Kidney (tissue), 14 donors: ENCODE data around the gene ERFE. TPM values are rescaled to one million over a fixed set of nuclear protein-coding genes. Genes with fewer than 3 reads are reported as not detected.
A peak's percentile ranks its signal among the peaks of the same experiment; 100 is the strongest.

ENCODE experiments used
- DNase-seq, 5 donors: peaks; one replicate each; pipeline ENCODE4 v3.0.0-alpha.2; 2013 to 2020
- FAIRE-seq: peaks from 2 replicates; lab custom pipeline; 2012; peaks lifted over from hg19 to GRCh38; lab: Jason Lieb, UNC
- H3K27ac ChIP-seq, 2 donors: one replicate each; pipeline ENCODE4 v1.7.0; 2013; ENCODE audit warnings: low read depth in 2 of 2, low read length in 2 of 2, inconsistent platforms in 1 of 2
- H3K27me3 ChIP-seq: one replicate; pipeline ENCODE4 v1.7.1; 2013; ENCODE audit warnings: low read length, inconsistent platforms; ENCODE audit not compliant: control insufficient read depth, insufficient read depth
- H3K36me3 ChIP-seq, 3 donors: one replicate each; pipeline versions ENCODE4 v1.7.0 to v1.7.1; 2013; ENCODE audit warnings: low read length in 3 of 3, control low read depth in 1 of 3, inconsistent platforms in 1 of 3; ENCODE audit not compliant: insufficient read depth in 3 of 3, control insufficient read depth in 2 of 3
- H3K4me1 ChIP-seq, 3 donors: one replicate each; pipeline versions ENCODE4 v1.7.0 to v1.7.1; 2013; ENCODE audit warnings: low read length in 3 of 3, inconsistent platforms in 1 of 3, low read depth in 1 of 3; ENCODE audit not compliant: control insufficient read depth in 2 of 3, insufficient read depth in 2 of 3
- H3K4me3 ChIP-seq, 3 donors: one replicate each; pipeline versions ENCODE4 v1.7.0 to v1.8.1; 2013; ENCODE audit warnings: low read length in 3 of 3, control low read depth in 1 of 3, inconsistent platforms in 1 of 3
- H3K9ac ChIP-seq, 3 donors: one replicate each; pipeline versions ENCODE4 v1.7.0 to v1.7.1; 2013; ENCODE audit warnings: low read length in 3 of 3, control low read depth in 1 of 3, inconsistent platforms in 1 of 3
- H3K9me3 ChIP-seq, 3 donors: one replicate each; pipeline versions ENCODE4 v1.7.0 to v1.7.1; 2013; ENCODE audit warnings: low read length in 3 of 3, control low read depth in 1 of 3, inconsistent platforms in 1 of 3; ENCODE audit not compliant: control insufficient read depth in 2 of 3, insufficient read depth in 1 of 3
- intact Hi-C: fragments of 100-400 bp; cut with DNase I; formaldehyde crosslinking; loops from one replicate; pipeline ENCODE4 v1.11.1; 2022
- polyA plus RNA-seq: library from polyadenylated mRNA; stranded (reverse); fragments of 350-450 nt; fragmentation: Illumina TruSeq; extraction: RNeasy Lipid Tissue Mini Kit (QIAGEN cat#74804); gene quantifications from one replicate; pipeline ENCODE4 v1.2.3, GENCODE V29; 2014; ENCODE audit warnings: low read depth, low replicate concordance; ENCODE audit not compliant: insufficient read depth
- total RNA-seq: library from RNA; stranded (reverse); fragmentation: NEBNext Ultra II Directional; extraction: Animal tissue kit (Norgen Biotek cat#: 25700); gene quantifications from one replicate; pipeline ENCODE4 v1.2.1, GENCODE V29; 2021
- TF ChIP-seq, protein P1 (sequence below): IDR thresholded peaks from 3 replicates; pipeline ENCODE4 v1.5.1; 2012; ENCODE audit warnings: mild to moderate bottlenecking, moderate library complexity, borderline replicate concordance; ENCODE audit not compliant: insufficient read depth; ENCODE audit errors: extremely low read depth
- donor health status: control.
- donor health status: control.
- donor health status: control.
- donor health status: control.
- donor health status: control.
- donor health status: DM: yes; HTN: yes; CAD: no.
- donor health status: Normal renal cell carcinoma (clear cell type).

The ERFE gene
- total and polyA plus RNA-seq, 2 donors from 2014 or later = 1.6 to 61.4 TPM

DNA sequence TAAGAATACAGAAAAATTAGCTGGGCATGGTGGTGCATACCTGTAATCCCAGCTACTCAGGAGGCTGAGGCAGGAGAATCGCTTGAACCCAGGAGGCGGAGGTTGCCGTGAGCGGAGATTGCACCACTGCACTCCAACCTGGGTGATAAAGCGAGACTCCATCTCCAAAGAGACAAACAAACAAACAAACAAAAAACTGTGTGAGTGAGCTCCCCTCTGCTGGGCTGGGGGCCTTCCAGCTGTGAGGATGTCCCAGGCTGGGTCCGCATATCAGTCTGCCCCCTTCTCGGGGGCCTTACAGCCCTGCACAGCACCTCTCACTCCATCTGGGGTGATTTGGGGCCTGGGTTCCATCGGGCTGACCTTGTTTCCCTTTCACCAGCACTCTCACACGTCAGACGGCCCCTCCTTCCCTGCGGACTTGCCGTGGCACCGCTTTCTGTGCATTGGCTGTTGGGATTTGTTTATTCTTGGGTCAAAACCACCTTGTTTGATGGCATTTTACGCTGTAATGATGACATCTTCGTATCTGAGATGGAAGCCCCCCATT, 23.1 kb upstream of the ERFE start:
- no peak overlapping the region for H3K27ac ChIP-seq
- peaks cover 0 to 2% (median 0%) of the 10 kb centered on the region in 3 donors for H3K4me1 ChIP-seq
- no peaks in the 10 kb centered on the region for H3K9me3 ChIP-seq
- FAIRE-seq (no peak), DNase-seq (peak in 2 of 5 donors; percentile 27 to 42)
- intact Hi-C loops = no loop called here
- TF ChIP-seq, protein P1, sequence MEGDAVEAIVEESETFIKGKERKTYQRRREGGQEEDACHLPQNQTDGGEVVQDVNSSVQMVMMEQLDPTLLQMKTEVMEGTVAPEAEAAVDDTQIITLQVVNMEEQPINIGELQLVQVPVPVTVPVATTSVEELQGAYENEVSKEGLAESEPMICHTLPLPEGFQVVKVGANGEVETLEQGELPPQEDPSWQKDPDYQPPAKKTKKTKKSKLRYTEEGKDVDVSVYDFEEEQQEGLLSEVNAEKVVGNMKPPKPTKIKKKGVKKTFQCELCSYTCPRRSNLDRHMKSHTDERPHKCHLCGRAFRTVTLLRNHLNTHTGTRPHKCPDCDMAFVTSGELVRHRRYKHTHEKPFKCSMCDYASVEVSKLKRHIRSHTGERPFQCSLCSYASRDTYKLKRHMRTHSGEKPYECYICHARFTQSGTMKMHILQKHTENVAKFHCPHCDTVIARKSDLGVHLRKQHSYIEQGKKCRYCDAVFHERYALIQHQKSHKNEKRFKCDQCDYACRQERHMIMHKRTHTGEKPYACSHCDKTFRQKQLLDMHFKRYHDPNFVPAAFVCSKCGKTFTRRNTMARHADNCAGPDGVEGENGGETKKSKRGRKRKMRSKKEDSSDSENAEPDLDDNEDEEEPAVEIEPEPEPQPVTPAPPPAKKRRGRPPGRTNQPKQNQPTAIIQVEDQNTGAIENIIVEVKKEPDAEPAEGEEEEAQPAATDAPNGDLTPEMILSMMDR = no peak
- H3K4me3 ChIP-seq = no peak overlapping the region
- no peak overlapping the region for H3K9ac ChIP-seq
- no peaks in the 10 kb centered on the region for H3K27me3 ChIP-seq
- no peaks in the 10 kb centered on the region for H3K36me3 ChIP-seq

DNA sequence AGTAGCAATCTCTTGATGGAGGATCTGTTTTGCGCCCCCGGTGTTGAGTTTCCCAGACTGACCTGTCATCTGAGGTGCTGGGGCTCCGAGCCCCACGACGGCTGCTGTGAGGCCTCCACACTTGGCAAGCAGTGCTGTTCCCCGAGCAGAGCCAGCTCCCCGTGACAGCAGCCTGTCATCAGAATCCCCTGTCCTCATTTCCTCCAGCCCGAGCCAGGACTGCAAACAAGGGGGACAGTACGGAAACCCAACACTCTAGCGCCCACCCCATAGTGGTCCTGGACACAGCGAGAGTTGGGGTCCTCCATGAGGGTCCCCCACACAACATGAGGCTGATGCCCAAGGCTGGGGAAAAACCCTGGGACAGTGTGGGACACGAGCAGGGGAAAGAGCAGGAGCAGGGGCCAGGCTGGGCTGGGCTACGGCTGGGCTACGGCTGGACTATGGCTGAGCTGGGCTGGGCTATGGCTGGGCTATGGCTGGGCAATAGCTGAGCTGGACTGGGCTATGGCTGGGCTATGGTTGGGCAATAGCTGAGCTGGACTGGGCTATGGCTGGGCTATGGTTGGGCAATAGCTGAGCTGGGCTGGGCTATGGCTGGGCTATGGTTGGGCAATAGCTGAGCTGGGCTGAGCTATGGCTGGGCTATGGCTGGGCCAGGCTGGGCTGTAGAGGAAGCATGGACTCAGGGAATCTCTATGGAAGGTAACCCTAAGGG, 21.8 kb upstream of the ERFE start:
- intact Hi-C loops = no loop called here
- Histone ChIP-seq H3K27me3 (no peaks in the 10 kb centered on the region), H3K4me1 (peaks cover 0 to 4% (median 0%) of the 10 kb centered on the region in 3 donors), H3K36me3 (no peaks in the 10 kb centered on the region), H3K9me3 (no peaks in the 10 kb centered on the region), H3K4me3 (no peak overlapping the region), H3K27ac (no peak overlapping the region), H3K9ac (no peak overlapping the region)
- FAIRE-seq (no peak), DNase-seq (peak in 1 of 5 donors; percentile 83)
- TF ChIP-seq, protein P1 = no peak

DNA sequence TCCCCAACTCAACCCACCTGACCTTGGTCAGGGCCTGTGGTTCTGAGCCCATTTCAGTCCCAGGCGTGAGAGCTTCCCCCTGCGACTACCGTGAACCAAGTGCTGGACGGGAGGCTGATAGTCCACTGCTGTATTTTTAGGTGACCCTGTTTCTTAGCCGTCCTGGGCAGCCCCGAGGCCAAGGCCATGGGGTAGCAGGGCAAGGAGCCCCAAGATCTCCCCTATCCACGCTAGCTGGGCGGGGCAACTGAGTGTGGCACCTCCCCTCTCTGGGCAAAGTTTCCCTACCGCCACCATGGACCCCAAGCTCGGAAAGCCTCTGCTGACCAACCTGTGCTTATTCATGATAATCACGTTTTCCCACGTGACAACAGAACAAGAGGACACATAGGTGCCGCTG, 20.9 kb upstream of the ERFE start:
- H3K27me3 ChIP-seq = no peaks in the 10 kb centered on the region
- FAIRE-seq (no peak), DNase-seq (no peak)
- no peaks in the 10 kb centered on the region for H3K9me3 ChIP-seq
- H3K27ac ChIP-seq = no peak overlapping the region
- peaks cover 0 to 4% (median 0%) of the 10 kb centered on the region in 3 donors for H3K4me1 ChIP-seq
- H3K9ac ChIP-seq = no peak overlapping the region
- TF ChIP-seq, protein P1 = no peak
- no peaks in the 10 kb centered on the region for H3K36me3 ChIP-seq
- no peak overlapping the region for H3K4me3 ChIP-seq
- intact Hi-C loops = no loop called here
